ENCODE data around the gene ZNF195.
"Not testable (repeated sequence)": the region's sequence is repeated elsewhere in the genome, so short reads cannot be mapped to it uniquely, and the experiment has no call there.

GRCh38 chr11:3395468-3395867 is 16.5 kb upstream of the ZNF195 start:
- TF ChIP-seq POLR2A, CTCF, EP300, POLR2AphosphoS5 (IDR thresholded peaks at IDR 0.05): not testable (repeated sequence)
